ENCODE data around the gene PSMD3.
"Not testable (repeated sequence)": the region's sequence is repeated elsewhere in the genome, so short reads cannot be mapped to it uniquely, and the experiment has no call there.

Gene PSMD3

DNA sequence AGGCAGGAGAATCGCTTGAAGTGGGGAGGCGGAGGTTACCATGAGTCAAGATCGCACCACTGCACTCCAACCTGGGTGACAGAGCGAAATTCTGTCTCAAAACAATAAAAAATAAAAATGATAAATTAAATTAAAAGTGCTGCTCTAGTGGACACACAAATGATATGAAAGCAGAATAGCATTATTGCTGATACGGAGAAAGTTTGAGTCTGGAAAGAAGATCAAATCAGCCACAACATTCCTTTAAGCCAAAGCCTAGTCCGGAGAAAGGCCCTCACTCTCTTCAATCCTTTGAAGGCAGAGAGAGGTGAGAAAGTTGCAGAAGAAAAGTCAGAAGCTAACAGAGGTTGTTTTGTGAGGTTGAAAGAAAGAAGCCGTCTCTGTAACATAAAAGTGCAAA lies 19.6 kb downstream of the PSMD3 start:
- DNase-seq: no peak

DNA sequence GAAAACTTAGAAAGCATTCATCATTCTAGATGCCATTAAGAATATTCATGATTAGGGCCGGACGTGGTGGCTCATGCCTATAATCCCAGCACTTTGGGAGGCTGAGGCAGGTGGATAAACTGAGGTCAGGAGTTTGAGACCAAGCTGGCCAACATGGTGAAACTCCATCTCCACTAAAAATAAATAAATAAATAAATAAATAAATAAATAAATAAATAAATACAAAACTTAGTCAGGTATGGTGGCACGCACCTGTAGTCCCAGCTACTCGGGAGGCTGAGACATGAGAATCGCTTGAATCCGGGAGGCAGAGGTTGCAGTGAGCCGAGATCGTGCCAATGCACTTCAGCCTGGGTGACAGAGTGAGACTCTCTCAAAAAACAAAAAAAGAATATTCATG lies 20.7 kb downstream of the PSMD3 start:
- DNase-seq: not testable (repeated sequence)

DNA sequence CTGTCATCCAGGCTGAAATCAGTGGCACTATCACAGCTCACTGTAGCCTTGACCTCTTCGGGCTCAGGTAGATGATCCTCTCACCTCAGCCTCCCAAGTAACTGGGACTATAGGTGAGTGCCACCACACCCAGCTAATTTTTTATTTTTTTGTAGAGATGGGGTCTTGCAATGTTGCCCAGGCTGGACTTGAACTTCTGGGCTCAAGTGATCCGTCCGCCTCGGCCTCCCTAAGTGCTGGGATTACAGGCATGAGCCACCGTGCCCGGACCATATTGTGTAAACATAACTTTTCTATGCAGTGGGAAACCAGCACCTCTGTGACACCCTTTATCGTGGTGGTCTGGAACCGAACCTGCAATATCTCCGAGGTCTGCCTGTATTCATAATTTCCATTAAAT lies 23.5 kb downstream of the PSMD3 start:
- DNase-seq: no peak

DNA sequence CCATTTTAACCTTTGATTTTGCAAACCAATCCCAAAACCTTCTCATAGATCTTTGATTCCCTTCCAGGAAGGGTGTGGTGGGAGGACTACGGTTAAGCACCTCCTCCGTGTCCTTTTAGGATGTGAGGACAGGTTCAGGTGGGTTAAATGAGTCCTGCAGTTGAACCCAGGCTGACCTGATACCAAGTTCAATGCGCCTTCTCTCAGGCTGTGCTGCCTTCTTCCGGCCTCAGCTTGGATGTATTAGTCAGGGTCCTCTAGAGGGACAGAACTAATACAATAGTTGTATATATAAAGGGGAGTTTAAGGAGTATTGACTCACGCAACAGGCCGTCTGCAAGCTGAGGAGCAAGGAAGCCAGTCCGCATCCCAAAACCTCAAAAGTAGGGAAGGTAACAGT lies 24.1 kb downstream of the PSMD3 start:
- DNase-seq: no peak

DNA sequence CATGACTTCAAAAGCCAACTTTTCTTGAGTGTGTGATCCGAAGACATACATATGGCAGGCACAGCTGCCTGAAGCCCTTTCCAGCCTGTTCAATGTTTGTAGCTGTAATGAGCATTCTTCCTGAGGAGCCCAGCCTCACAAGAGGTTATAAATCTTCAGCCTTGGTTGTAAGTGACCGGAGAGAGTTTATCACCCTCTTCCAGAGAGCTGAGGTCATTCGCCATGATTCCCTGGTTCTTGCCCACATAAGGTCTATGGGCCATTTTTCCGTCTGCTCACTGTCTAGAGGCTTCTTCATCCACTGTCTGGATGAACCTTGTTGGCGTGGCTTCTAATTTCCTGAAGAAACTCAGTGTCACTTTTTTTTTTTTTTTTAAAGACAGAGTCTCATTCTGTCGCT lies 24.9 kb downstream of the PSMD3 start:
- no peak for DNase-seq

GRCh38 chr17:40010946-40011500 lies 30.4 kb downstream of the PSMD3 start:
- DNase-seq: not testable (repeated sequence)

DNA sequence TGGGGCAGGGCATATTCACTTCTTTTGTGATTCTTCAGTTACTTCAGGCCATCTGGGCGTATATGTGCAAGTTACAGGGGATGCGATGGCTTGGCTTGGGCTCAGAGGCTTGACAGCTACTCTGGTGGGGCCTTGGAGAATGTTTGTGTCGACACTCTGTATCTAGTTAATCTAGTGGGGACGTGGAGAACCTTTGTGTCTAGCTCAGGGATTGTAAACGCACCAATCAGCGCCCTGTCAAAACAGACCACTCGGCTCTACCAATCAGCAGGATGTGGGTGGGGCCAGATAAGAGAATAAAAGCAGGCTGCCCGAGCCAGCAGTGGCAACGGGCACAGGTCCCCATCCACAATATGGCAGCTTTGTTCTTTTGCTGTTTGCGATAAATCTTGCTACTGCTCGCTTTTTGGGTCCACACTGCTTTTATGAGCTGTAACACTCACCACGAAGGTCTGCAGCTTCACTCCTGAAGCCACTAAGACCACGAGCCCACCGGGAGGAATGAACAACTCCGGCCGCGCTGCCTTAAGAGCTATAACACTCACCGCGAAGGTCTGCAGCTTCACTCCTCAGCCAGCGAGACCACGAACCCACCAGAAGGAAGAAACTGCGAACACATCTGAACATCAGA lies 31.5 kb downstream of the PSMD3 start:
- not testable (repeated sequence) for DNase-seq

- DNase-seq: no peak
These were observed 33.9 kb downstream of the PSMD3 start for GRCh38 chr17:40014375-40014980.

DNA sequence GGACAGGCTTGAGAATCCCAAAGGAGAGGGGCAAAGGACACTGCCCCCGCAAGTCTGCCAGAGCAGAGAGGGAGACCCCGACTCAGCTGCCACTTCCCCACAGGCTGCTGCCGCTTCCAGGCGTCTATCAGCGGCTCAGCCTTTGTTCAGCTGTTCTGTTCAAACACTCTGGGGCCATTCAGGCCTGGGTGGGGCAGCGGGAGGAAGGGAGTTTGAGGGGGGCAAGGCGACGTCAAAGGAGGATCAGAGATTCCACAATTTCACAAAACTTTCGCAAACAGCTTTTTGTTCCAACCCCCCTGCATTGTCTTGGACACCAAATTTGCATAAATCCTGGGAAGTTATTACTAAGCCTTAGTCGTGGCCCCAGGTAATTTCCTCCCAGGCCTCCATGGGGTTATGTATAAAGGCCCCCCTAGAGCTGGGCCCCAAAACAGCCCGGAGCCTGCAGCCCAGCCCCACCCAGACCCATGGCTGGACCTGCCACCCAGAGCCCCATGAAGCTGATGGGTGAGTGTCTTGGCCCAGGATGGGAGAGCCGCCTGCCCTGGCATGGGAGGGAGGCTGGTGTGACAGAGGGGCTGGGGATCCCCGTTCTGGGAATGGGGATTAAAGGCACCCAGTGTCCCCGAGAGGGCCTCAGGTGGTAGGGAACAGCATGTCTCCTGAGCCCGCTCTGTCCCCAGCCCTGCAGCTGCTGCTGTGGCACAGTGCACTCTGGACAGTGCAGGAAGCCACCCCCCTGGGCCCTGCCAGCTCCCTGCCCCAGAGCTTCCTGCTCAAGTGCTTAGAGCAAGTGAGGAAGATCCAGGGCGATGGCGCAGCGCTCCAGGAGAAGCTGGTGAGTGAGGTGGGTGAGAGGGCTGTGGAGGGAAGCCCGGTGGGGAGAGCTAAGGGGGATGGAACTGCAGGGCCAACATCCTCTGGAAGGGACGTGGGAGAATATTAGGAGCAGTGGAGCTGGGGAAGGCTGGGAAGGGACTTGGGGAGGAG lies 34.7 kb downstream of the PSMD3 start, which contains the start of gene CSF3:
Gene CSF3 (plus strand): TSS at position 436 of the 993 bp plus-strand sequence. CDS start 35 bp downstream, at position 471.
- no peak for DNase-seq

DNA sequence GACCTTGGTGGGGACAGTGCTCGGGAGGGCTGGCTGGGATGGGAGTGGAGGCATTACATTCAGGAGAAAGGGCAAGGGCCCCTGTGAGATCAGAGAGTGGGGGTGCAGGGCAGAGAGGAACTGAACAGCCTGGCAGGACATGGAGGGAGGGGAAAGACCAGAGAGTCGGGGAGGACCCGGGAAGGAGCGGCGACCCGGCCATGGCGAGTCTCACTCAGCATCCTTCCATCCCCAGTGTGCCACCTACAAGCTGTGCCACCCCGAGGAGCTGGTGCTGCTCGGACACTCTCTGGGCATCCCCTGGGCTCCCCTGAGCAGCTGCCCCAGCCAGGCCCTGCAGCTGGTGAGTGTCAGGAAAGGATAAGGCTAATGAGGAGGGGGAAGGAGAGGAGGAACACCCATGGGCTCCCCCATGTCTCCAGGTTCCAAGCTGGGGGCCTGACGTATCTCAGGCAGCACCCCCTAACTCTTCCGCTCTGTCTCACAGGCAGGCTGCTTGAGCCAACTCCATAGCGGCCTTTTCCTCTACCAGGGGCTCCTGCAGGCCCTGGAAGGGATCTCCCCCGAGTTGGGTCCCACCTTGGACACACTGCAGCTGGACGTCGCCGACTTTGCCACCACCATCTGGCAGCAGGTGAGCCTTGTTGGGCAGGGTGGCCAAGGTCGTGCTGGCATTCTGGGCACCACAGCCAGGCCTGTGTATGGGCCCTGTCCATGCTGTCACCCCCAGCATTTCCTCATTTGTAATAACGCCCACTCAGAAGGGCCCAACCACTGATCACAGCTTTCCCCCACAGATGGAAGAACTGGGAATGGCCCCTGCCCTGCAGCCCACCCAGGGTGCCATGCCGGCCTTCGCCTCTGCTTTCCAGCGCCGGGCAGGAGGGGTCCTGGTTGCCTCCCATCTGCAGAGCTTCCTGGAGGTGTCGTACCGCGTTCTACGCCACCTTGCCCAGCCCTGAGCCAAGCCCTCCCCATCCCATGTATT lies 35.7 kb downstream of the PSMD3 start:
- DNase-seq: no peak

DNA sequence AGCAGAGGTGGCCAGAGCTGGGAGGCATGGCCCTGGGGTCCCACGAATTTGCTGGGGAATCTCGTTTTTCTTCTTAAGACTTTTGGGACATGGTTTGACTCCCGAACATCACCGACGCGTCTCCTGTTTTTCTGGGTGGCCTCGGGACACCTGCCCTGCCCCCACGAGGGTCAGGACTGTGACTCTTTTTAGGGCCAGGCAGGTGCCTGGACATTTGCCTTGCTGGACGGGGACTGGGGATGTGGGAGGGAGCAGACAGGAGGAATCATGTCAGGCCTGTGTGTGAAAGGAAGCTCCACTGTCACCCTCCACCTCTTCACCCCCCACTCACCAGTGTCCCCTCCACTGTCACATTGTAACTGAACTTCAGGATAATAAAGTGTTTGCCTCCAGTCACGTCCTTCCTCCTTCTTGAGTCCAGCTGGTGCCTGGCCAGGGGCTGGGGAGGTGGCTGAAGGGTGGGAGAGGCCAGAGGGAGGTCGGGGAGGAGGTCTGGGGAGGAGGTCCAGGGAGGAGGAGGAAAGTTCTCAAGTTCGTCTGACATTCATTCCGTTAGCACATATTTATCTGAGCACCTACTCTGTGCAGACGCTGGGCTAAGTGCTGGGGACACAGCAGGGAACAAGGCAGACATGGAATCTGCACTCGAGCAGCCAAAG lies 36.9 kb downstream of the PSMD3 start:
- DNase-seq: no peak

DNA sequence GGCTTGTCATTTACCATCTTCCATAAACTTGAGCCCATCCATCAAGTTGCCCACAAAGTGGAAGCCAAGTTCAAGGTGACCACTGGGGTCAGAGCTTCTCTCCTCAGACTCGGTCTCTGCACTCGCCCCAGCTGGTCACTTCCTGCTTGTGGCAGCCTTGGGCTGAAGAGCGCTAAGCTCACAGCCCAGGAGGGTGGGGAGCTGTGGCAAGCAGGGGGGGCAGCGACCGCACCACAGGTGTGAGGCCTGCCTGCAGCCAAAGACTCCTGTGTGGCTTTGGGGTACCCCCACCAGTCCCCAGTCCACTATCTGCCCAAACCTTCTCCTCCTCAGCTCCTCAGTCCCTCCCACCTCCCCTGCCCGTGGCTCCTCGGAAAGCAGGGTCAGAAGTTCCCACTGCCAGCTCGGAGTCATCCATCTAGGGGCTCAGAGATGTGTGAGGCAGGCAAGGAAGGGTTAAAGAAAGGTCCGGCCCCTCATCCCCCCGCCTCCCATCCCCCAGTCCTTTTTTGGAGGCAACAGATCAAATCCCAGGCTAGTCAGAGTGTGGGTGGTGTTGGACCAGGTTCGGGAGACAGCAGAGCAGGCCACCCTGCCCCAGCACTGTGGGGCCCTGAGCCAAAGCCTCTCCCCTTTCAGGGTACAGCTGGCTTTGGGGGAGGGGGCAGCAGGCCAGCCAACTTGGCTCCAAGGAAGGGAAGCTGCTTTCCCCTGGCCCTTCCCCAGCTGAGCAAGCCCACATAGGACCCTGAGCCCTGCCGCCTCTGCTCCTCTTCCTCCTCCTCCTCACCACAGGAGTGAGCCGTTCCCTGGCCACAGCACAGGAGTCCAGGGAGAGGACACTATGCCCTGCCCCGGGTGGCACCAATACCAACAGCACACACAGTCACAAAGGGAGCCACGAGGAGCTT lies 37.9 kb downstream of the PSMD3 start:
- no peak for DNase-seq

- no peak for DNase-seq
These were observed 38.8 kb downstream of the PSMD3 start for GRCh38 chr17:40019140-40019991.

DNA sequence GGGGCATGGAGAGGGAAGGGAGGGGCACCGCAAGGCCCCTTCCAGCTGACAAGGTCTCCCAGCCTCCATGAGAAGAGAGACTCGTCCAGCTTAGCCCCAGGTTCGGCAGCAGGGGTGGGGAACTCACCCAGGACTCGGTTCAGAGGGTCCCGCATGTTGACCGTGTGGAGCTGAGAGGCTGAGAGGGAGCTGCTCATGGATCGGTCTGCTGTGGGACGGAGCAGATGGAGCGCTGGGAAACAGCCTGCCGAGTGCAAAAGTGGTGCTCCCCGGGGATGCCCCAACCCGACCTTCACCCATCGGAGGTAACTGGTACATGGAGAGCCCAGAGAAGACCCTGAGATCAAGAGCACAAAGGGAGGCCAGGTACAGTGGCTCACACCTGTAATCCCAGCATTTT lies 39.5 kb downstream of the PSMD3 start:
- no peak for DNase-seq

DNA sequence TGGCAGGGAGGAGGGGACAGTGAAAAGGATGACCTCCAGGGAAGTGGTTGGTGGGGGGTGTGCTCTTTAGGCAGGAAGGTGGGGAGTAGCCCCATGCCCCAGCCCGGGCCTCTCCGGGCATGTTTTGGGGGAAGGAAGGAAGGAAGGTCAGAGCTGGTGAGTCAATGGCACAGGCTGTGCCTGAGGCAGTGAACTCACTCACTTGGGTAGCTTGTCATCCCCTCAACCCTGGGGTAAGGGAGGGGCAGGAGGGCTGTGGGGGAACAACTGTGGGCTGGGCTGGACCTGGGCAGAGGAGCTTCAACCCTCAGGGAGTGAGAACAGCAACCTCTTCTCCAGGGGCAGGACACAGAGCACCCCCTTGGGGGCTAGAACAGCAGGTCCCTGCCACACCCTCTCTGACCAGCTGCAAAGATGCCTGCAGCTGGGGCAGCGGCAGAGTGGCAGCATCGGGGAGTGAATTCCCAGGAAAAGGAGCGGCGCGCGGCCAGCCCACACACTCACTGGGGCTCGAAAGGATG lies 40.9 kb downstream of the PSMD3 start:
- no peak for DNase-seq

GRCh38 chr17:40022497-40022896 lies 41.9 kb downstream of the PSMD3 start:
- DNase-seq: no peak

DNA sequence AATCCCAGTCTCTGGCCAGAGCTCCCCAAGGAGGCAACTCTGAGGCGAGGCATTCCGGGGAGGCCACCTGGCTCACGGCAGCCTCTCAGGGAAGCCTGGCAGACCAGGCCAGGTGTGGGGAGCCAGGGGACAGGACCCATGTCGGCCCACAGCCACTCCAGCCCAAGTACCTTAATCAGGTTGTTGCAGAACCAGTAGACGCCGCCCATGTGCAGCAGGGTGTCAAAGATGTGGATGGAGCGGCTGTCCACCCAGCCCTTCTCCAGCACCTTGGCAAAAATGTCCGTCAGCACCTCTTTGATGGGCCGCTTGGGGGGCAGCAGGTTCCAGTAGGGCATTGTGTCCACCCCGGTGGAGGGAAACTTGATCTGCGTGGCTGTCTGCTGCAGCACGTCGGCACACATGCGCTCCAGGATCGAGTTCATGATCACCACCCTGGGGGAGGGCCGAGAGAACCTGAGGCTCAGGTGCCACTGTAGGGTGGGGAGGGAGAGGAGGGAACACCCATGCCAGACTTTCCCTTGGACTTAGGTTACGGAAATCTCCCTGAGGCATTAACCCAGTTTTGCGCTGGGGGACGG lies 42.4 kb downstream of the PSMD3 start:
- no peak for DNase-seq

DNA sequence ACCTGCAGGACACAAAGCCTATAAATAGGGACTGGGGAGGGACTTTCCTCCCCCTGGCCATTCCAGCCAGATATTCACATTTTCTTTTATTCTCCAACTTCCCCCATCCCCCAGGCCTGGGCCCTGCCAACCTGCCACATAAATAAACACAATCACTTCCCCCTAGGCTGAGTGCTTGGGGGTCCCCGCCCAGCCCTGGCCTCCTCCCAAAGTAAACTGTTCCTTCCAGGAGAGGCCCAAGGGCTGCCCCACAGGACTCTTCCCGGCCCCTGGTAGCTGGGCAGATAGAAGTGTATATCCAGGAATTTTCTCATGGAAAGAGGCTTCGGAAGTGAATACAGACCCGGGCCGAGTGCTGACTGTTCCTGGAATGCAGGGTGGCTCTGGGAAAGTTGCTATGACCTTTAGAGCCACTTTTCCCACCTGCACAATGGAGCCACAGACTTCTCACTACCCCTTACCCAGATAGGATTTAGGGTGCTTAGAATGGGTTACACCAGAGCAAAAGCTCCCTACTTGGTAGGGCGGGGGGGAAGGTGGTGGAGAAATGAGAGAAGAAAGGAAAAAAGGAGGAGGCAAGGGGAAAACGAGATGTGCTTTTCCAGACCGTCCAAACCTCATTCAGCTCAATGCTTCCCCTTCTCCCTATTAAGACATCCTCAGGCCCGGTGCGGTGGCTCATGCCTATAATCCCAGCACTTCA lies 43.1 kb downstream of the PSMD3 start:
- no peak for DNase-seq
